DMS79 treated with DMSO at 0.1 percent for 48 hours (cell line): ENCODE data around the gene DENND1A.
"Not testable (repeated sequence)": the region's sequence is repeated elsewhere in the genome, so short reads cannot be mapped to it uniquely, and the experiment has no call there.

Source experiments
- DNase-seq: peaks from one replicate; lab custom pipeline; 2025; lab: John Stamatoyannopoulos, UW

The DENND1A gene

DNA sequence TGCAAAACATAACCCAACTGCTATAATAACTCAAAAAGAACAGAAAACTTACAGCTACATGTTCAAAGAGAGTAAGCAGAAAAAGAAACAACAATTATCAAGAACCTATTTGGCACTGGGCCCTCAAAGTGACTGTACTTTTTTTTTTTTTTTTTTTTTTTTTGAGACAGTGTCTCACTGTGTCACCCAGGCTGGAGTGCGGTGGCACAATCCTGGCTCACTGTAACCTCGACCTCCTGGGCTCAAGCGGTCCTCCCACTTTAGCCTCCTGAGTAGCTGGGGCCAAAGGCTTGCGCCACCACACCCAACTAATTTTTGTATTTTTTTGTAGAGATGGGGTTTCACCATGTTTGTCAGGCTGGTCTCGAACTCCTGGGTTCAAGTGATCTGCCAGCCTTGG, 114.1 kb downstream of the DENND1A start:
- not testable (repeated sequence) for DNase-seq

DNA sequence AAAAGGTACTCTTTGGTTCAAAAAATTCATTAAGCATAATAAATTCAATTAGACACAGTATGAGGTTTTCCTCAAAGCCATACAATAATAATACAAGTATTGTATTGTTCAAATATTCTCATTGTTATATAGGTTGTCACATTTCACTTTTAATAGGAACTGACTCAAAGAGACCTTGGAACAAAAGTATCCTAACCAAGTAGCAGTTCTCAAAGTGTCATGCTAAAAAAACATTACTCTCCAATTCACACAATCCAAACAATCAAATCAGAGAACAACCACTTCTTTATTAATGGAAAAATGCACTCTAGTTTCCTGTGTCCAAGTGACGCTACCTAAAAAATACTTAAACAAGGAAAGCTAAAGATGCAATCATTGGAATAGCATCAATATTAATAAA, 115.4 kb downstream of the DENND1A start:
- DNase-seq = no peak

DNA sequence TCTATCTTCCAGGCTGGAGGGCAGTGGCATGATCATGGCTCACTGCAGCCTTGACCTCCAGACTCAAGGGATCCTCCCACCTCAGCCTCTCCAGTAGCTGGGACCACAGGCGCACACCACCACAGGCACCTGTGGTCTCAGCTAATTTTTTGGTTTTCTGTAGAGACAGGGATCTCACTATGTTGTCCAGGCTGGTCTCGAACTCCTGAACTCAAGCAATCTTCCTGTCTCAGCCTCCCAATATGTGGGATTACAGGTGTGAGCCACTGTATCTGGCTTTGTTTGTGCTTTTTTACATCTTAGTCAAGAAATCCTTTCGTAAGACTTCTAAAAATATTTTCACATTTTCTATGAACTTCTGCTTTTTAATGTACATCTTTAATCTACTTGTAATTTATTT, 116.9 kb downstream of the DENND1A start:
- no peak for DNase-seq

DNA sequence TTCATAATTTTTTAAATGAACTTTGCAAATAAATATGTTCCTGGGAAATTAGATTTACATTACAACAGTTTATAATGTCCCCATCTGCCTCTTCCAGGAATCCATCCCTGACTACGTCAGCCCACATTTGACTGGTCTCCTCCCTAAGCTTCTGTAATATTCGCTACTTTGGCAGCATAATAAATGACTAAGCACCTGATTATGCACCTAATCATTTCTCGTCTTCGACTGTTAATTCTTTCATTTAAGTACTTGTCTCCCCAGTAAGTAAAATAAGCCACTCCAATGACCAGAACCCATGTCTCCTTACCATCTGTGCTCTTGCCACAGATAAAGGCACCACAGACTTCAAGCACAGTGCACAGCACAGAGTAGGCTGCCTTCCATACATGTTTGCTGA, 122.7 kb downstream of the DENND1A start:
- DNase-seq = no peak

DNA sequence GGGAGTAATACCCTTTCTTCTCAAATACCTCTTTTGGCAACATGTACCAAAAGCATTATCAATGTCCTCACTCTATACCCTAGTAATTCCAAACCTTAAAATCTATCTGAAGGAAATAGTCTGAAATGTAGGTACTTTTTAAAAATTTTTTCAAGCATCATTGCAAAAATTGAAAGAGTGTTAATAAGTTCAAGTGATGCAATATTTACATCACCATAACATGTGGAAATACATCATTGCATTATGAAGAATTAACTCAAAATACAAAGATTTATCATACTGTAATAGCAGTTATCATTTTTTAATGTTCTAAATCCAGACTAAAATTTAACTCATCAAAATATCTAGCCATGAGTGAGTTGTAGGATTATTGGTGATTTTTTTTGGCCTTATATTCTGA, 123.1 kb downstream of the DENND1A start:
- no peak for DNase-seq

DNA sequence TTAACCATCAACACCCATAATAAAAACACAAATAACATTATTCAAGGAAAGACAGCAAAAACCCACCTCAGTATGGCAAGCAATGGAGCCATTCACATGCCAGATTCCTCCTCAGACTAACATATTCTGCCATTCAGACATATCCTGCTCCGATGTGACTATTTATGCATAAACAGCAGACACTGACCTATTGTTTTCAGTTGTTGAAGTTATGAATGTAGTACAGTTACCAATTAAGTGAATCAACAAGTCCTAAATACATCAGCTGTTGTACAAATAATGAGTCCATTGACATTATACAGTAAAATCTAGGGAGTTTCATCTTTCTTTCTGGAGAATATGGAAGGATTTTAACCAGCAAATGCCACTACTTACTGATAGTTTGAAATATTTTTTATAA, 131.7 kb downstream of the DENND1A start:
- DNase-seq = no peak

DNA sequence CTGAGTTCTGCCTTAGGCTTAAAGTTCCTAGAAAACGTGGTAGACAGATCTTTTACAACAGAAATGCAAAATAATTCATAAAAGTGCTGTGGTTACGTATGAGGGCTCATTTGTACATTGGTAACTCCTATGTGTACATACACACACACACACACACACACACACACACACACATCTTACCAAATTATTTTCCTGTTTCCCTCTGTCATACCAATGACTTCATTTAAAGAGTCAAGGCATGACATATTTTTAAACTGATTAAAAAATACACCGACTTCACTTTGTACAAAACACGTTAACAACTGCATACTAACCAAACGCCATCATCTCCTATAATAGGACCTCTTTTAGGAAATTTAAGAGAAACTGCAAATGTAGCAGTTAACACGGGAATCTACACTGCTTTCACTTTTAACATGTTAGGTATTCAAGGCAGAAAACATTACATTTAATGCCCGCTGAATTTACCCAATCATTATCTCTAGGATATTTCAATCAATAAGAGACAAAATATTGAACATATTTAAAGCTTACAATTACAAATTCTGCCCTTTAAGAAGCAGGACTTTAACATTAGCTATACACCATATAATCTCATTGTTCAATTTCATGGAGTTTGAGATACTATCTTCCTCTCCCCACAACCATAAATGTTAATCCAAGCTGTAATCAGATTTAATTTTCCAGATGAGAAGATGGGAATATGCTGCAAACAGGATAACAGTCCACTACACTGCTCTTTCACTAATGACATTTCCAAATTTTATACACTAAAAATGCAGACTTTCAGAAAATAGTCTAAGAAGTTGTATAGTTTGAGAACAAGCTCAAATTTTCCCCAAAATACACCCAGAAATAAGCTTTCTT, 133.1 kb downstream of the DENND1A start:
- DNase-seq = no peak

DNA sequence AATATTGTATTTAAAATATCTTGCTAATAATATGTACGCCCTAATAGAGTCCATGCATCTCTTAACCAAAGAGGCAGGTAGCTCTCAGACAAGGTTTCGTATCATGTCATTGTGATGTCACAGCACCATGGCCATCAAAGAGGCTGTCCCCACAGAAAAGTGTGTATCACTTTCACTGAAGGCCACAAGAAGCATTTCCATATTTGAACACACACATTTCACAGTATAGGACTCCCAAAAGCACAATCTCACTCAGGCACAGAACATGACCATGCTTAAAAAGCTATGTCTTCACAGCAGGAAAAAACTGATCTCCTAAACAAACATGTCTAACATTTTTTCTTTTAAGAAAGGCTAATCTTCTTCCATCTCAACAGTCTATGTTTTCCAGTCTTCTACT, 133.8 kb downstream of the DENND1A start:
- DNase-seq = no peak

DNA sequence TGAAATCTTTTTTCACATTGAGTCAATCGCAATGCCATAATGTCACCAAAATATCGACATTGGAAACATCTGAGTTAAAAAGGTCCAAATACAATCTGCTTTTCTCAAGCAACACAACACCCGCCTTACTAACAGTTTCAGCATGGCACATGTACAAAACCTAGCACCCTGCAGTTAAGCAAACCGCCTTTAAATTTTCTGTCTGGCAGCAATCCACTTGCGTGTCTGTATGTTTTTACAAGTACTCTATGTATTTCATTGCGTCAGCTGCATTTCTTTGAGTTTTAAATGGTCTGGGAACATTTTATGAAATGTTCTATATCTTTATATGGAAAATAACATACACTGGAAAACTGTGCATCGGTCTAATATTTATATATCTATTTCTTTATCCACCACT, 134.6 kb downstream of the DENND1A start:
- no peak for DNase-seq

DNA sequence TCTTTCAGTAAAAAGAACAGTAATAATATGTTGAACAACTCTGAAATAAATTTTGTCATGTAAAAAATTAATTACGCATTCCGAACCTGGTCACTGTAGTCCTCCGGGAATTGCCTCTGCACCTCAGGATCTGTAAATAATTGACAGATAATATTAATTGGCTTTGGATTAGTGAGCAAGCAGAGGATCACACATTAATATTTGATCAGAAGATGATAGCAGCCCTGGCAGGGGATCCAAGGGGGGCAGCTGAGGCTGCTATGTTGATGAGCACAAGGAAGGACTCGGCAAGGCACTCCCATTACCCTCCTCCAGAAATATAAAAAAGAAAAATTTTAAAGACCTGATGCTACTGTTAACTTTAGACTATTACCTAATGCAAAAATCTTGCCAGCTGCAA, 137.4 kb downstream of the DENND1A start:
- DNase-seq = no peak

DNA sequence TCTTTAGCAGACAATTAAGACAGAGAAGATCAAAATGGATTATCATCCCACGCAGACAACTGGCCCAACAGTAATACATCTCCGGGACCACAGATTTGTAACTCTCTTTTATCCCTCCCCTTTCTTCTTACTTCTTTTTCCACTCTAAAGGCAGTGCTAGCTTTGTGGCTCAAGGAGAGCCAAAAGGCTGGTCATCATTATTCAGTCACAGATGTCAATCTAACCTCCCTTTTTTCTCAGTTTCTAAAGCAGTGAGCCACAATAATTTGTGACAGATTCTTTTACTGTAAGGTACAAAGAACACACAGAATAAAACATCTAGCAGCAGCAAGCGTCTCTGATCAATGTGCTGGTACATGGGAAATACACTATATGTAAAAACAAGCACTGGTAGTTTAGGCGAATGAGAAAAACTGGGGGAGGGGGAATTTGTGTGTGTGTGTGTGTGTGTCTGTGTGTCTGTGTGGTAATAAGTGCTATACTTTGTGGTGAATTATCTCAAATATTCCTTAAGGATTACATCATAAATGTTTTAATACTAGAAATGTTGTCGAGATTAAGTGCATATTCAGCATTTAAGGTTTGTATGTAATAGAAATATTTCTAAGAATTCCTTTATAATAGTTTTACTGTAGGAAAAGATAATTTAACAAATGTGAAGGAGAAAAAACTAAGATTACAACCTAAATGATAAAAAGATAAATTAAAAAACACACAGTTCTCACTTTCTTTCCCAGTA, 140.2 kb downstream of the DENND1A start:
- no peak for DNase-seq

DNA sequence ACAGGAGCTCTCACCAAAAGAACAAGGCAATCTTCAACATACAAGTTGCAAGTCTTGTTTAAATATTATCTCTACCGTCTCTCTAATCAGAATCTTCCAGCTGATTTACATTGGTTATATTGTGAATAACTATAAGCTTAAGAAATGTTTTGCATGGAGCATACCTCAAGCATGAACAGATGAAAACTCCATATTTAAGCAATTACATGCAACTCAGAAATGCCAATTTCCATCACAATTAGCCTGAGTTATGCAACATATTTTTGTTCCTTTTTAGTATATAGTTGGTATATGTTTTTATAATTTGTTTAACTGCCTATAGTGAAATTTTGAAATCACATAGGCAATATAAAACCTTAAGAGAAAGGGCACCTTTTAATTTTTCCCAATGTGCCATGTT, 142.5 kb downstream of the DENND1A start:
- no peak for DNase-seq

DNA sequence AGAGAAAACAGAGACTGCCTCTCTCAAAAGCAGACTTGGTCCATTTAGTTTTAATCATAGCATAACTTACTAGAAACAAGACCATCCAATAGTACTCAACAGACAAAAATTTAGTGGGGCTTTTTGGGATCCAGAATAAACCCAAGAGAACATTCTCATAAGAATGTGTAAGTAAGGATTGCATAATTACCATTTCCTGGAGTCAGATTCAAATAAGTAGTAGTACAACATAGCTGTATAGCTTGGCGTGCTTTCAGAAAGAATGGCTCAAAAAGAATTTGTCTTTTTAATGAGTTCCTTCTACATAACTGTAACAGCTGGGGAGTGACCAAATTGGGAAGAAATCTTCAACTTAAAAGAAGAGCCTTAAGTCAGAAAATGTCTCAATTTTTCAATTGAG, 145.4 kb downstream of the DENND1A start:
- DNase-seq = no peak

DNA sequence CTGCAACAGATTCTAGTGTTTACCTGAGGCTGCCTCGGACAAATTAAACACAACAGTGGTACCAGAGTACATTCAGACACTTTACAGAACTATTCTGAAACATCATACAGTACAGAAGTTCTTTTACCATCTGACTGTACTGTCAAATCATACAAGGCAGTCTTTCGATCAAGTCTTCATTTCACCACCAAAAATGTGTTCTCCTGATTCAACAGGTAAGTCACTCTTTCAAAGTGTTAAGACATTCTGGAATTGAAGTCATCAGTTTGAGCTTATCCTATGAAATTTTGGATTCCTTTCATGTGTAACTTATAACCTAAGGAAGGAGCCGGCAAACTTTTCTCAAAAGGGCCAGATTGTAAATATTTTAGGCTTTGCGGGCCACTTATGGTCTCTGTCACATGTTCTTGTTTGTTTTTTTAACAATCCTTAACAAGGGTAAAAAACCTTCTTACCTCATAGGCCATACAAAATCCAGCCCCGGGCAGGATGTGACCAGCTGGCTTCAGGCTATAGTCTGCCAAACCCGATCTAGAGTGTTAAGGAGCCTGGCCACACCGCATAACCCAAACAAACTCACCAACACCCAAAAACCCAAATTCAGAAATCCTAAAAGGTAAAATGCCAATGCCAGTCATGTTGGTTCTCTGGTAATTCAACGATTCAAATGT, 151.6 kb downstream of the DENND1A start:
- no peak for DNase-seq

DNA sequence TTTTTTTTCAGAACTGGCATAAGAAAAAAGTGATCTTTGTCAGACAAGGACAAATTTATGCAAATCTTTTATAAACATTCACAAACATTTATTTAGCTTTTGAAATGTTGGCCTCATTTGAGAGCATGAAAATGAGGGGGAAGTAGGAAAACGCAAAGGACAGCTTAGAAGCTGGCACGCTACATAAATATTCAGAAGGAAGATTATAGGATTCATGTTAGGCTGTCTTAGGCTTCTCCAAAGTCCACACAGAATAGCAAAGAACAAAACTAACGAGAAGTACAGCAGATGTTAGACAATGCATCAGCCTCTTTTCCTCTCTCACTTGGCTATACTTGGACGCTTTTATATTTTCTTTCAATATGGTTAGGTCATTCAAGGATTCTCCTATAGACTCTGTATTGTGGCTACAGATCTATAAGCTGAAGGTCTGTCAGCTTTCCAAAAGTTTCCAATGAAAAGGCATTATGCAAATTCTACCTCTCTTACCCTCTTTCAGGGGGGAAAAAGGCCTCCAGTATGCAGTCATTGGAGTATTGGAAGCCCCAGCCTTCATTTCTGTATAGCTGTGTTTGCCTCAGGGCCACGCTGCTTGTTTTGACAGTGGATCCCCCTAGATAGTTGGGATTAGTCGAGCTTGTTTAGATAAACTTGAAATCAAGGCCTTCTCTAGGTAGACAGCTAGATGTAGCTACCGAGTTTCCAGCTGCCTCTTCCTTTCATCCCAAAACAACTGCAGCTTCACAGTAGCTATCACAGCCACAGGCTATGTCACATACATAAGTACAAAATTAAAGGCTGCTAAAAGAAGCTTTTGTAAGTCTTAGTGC, 153.0 kb downstream of the DENND1A start:
- no peak for DNase-seq

DNA sequence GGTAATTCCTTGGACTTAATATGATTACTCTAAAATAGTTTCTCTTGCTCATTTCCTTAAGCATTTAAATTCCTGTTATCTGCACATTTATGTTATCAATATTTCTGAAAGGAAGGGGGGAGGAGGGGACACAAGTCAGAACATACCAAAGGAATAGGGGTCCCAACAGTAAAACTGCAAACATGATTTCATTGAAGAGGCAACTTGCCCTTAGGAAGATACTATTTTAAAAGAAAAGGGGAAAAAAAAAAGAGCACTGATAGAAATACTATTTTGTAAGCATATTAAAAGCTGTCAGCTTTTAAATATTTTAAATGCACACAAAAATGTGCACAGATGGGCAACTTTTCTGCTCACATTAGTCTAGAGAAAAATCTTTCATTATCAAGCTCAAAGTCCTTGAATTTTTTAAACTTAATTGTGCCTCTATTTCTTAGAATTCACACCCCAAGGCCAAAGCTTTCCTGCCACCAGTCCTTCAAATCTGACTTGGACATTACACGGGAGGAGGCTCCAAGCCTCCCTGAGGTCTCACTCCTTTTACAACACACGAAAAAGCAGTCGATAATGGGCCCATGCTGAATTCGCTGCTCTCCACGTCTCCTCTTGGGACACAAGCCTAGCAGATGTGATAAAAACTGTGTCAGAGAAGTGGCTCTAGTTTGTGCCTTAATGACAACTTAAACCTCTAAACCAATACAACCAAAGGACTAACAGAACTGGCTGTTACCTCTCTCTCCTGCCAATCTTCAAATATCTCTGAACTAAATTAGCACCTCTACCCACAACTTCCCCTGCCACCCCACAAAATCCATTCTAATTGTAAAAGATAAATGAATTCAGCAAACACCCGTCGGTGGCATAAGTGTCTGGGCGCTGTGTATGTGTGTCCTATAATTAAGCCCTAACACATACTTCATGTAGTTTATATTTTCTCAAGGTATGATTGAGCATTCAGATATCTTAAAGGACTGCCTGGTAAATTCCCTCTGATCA, 154.3 kb downstream of the DENND1A start:
- DNase-seq = no peak

DNA sequence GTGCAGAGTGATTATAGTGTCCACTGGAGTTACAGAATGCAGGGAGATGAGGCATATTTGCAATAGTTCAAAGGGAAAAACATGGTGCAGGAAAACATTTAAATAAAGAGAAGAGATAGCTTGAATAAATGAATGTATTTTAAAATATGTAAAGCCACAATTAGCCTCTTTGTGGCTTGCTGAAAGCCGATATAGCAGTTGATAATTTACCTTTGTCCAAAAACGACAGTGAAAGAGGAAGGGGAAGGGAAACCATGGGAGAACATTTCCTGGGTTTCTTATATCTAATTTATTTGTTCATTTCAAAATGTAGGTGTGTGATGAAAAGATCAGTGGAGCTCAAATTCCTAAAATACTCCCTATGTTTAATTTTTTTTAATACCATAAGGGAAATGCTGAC, 156.1 kb downstream of the DENND1A start:
- no peak for DNase-seq

DNA sequence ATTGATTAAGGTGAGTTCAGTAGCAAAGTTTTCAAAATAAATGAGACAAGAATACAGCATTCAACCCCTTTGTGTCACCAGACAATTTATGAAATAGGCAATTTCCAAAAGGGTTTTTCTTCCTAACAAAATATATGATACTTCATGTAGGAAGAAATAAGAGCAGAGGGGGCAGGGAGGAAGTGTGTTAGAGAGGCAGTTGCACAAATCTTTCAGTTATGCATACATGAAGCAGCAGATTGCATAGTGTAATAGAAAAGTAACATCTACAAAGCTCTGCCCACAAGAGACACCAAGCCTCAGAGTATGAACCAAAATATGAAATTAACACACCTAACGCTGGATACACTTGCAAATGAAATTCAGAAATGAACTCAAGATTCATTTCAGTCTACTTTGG, 157.0 kb downstream of the DENND1A start:
- DNase-seq = no peak

DNA sequence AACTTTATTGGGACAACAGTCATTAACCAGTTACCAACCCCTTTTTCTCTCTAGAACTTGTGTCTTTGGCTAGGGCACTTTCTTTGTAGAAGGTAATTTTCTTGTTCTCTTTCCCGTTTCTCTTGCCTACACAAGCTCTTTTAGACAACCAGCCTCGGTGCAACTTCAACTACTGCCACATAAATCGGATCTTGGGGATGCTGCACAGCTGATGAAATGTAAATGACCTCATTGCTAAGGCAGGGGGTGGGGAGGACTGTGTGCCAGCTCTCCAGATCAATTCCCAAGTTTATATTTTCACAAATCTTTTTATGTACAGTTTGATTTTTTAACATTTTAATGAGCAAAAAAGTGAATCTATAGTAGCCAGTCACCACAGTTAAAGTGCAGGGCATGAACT, 157.6 kb downstream of the DENND1A start:
- no peak for DNase-seq

DNA sequence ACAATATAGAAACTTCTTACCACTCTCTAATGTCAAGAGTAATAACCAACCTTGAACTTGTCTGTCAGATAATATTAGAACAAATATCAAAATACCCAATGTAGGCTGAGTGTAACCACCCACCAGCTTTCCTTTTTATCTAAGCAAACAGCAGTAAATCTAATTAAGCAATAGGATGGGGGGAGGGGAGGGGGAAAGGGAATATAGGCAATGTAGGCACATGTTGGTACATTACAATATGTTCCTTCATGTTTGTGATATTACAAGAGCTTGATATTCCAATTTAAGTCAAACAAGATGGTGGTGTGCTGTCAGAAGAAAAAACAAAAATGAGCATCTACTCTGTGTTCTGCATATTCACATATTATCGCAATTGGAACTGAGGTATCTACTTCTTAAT, 158.2 kb downstream of the DENND1A start:
- DNase-seq = no peak

DNA sequence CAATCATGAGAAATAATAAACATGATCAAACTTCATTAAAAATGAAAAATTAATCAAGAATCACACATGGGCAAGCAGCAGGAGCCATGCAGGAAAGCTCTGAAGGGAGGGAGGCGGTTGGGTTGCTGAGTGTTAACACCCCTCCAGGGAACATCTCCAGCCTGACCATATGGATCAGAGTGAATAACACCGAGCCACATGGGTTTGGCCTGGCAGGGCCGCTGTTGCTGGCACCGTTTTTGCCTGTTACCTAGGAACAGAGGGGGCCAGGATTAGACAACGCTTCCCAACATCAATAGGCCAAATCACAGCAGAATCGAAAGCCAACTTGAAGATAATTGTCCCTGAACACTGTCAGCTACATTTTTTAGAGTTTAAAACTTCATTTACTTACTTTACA, 160.2 kb downstream of the DENND1A start:
- no peak for DNase-seq
